K562 (cell line): ENCODE data around the gene SLC6A9. TPM values are rescaled to one million over a fixed set of nuclear protein-coding genes. Genes with fewer than 3 reads are reported as not detected.

Experiments used
- BRD4 ChIP-seq: fragments of 200-600 bp; sonication (generic); IDR thresholded peaks from 2 replicates; pipeline ENCODE4 v1.6.1; 2017; ENCODE audit warnings: inconsistent platforms
- ELF2 ChIP-seq: fragments of 250-450 bp; sonication (Bioruptor Pico); IDR thresholded peaks from 2 replicates; pipeline ENCODE4 v1.5.0; 2021; ENCODE audit warnings: mild to moderate bottlenecking
- EZH2 ChIP-seq: IDR thresholded peaks from 2 replicates; pipeline ENCODE4 v1.6.1; 2012; ENCODE audit warnings: low read depth, mild to moderate bottlenecking, inconsistent platforms, low read length, borderline replicate concordance
- KAT8 ChIP-seq: fragments of 450-650 bp; IDR thresholded peaks from 2 replicates; pipeline ENCODE4 v1.6.1; 2016; ENCODE audit warnings: low read depth, mild to moderate bottlenecking
- MTA1 ChIP-seq: fragments of 450-650 bp; IDR thresholded peaks from 2 replicates; pipeline ENCODE4 v1.6.1; 2017; ENCODE audit warnings: borderline replicate concordance
- NFE2L1 ChIP-seq: fragments of 450-650 bp; IDR thresholded peaks from 2 replicates; pipeline ENCODE4 v1.6.1; 2016; ENCODE audit warnings: missing genetic modification characterization, low read depth, mild to moderate bottlenecking, missing compliant biosample characterization, moderate library complexity, borderline replicate concordance
- PHB ChIP-seq: fragments of 250-450 bp; sonication (Bioruptor Pico); IDR thresholded peaks from 2 replicates; pipeline ENCODE4 v1.5.0; 2021
- PHTF2 ChIP-seq: fragments of 250-450 bp; sonication (Bioruptor Pico); IDR thresholded peaks from 2 replicates; pipeline ENCODE4 v1.5.0; 2021; ENCODE audit warnings: mild to moderate bottlenecking
- RBBP5 ChIP-seq: fragments of 200-600 bp; sonication (generic); IDR thresholded peaks from 2 replicates; pipeline ENCODE4 v1.6.1; 2012; ENCODE audit warnings: borderline replicate concordance, mild to moderate bottlenecking, low read length, control low read depth, inconsistent platforms; ENCODE audit not compliant: insufficient read depth, poor library complexity, severe bottlenecking
- TAF1 ChIP-seq: IDR thresholded peaks from 2 replicates; pipeline ENCODE4 v1.6.1; 2011; ENCODE audit warnings: mild to moderate bottlenecking, low read length, moderate library complexity; ENCODE audit not compliant: insufficient read depth, control insufficient read depth, severe bottlenecking; ENCODE audit errors: extremely low read depth
- ZBTB7A ChIP-seq: IDR thresholded peaks from 2 replicates; pipeline ENCODE4 v1.6.1; 2011; ENCODE audit warnings: low read depth, mild to moderate bottlenecking, low read length, moderate library complexity, borderline replicate concordance; ENCODE audit not compliant: control insufficient read depth
- ZNF143 ChIP-seq: sonication (generic); formaldehyde crosslinking; IDR thresholded peaks from 2 replicates; pipeline ENCODE4 v1.9.0; 2022; ENCODE audit warnings: mild to moderate bottlenecking, missing genetic modification reagents
- ZNF253 ChIP-seq: fragments of 250-450 bp; sonication (Bioruptor Pico); conservative IDR thresholded peaks from 2 replicates; pipeline ENCODE4 v1.6.1; 2021; ENCODE audit warnings: mild to moderate bottlenecking
- ZNF431 ChIP-seq: sonication (generic); formaldehyde crosslinking; IDR thresholded peaks from 2 replicates; pipeline ENCODE4 v1.8.0; 2022; ENCODE audit warnings: mild to moderate bottlenecking, missing genetic modification reagents
- ZNF586 ChIP-seq: fragments of 450-650 bp; formaldehyde crosslinking; conservative IDR thresholded peaks from 2 replicates; pipeline ENCODE4 v1.4.0; 2020; ENCODE audit warnings: mild to moderate bottlenecking, moderate library complexity
- ZNF707 ChIP-seq: fragments of 250-450 bp; sonication (Bioruptor Pico); conservative IDR thresholded peaks from 2 replicates; pipeline ENCODE4 v1.8.0; 2022; ENCODE audit warnings: inconsistent platforms, mild to moderate bottlenecking, moderate library complexity
- ZNF830 ChIP-seq: fragments of 250-450 bp; sonication (Bioruptor Pico); IDR thresholded peaks from 2 replicates; pipeline ENCODE4 v1.5.0; 2021; ENCODE audit warnings: mild to moderate bottlenecking
- polyA plus RNA-seq, 8 experiments: library from polyadenylated mRNA; depleted of rRNA in 4 of 8; stranded (reverse) in 5 of 8; unstranded in 3 of 8; fragments of >200 nt; fragmentation: Nextera tagmentation in 2 of 8; fragmentation: Illumina TruSeq in 1 of 8; extraction: Ambion mirVana in 2 of 8; extraction: Trizol in 1 of 8; gene quantifications; 2 replicates each; pipeline versions ENCODE4 v1.2.1 to v1.2.3, GENCODE V29; 2011 to 2014; ENCODE audit warnings: inconsistent platforms in 1 of 8, missing spikeins in 1 of 8
- total RNA-seq, 7 experiments: library from RNA; depleted of rRNA in 6 of 7; stranded (reverse); fragments of >200 nt in 6 of 7; fragmentation: Illumina TruSeq in 2 of 7; extraction: Trizol in 2 of 7; gene quantifications; 2 replicates each; pipeline versions ENCODE4 v1.2.1 to v1.2.3, GENCODE V29; 2011 to 2021; ENCODE audit warnings: low replicate concordance in 1 of 7
- TF ChIP-seq, protein P1 (sequence below): sonication (generic); formaldehyde crosslinking; IDR thresholded peaks from 2 replicates; pipeline ENCODE4 v1.9.0; 2022; ENCODE audit warnings: mild to moderate bottlenecking, missing genetic modification reagents
- TF ChIP-seq, protein P2 (sequence below), 2 experiments: fragments of 200-800 bp in 1 of 2; sonication (Bioruptor generic) in 1 of 2; sonication (generic) in 1 of 2; formaldehyde crosslinking in 1 of 2; IDR thresholded peaks in 1 of 2; conservative IDR thresholded peaks in 1 of 2; 2 replicates each; pipeline versions ENCODE4 v1.5.0 to v1.6.1; 2016 to 2020; ENCODE audit warnings: missing compliant biosample characterization in 1 of 2, missing genetic modification characterization in 1 of 2, missing genetic modification reagents in 1 of 2
- TF ChIP-seq, protein P3 (sequence below), 2 experiments: IDR thresholded peaks; 2 replicates each; pipeline ENCODE4 v1.6.1; 2012; ENCODE audit warnings: improper control_type of control experiment in 2 of 2, low read depth in 2 of 2, low read length in 2 of 2, borderline replicate concordance in 1 of 2

Gene SLC6A9
- total and polyA plus RNA-seq, 9 of the 15 experiments (the other 6 are each of a cell fraction or from before 2014, with no cell fraction given) = 0.17 to 18.7 (median 2.9) TPM

DNA sequence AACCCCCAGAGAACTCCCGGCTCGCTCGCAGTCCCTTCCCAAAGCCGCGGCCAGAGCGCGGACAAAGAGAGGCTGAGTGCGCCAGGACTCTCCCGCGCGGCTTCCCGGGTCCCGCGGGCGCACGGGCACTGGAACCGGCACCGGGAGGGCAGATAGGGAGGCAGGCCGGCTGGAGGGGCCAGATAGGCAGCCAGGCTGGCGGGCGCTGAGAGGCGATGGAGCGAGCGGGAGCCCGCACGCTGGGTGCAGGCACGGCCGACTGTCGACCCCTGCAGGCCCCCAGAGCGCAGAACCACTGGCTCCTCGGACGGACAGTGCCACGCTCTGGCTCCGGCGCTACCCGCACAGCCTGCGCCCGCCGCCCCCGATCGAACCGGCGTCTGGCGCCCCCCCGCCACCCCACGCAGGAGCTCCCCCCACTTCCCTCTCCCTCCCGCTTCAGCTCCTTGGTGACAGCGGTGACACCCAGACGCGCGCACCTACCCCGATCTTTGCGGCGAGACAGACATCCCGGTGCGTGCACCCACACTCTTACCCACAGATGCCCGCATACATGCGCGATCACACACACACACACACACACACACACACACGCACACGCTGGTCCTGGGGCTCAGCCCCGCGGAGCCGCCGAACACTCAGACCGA is 534 bp downstream of the SLC6A9 start (continued):
- TF ChIP-seq ZNF707 (CRISPR knock-in tag) = no peak
- no peak for TF ChIP-seq KAT8
- TF ChIP-seq ZNF830 = 0 out of 2 replicates have a peak, but pooled peaks have one; percentile 16
- no peak for TF ChIP-seq PHTF2
- TF ChIP-seq ZBTB7A = peak; percentile 9; the same call in 1 of the 2 replicates
- TF ChIP-seq, protein P1, sequence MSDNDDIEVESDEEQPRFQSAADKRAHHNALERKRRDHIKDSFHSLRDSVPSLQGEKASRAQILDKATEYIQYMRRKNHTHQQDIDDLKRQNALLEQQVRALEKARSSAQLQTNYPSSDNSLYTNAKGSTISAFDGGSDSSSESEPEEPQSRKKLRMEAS (CRISPR knock-in tag) = peak; percentile 36; the same call in 1 of the 2 replicates
- TF ChIP-seq BRD4 = peak; percentile 87; the same call in 1 of the 2 replicates
- no peak; the same call in 1 of the 2 replicates for TF ChIP-seq ZNF431 (CRISPR knock-in tag)
- peak; percentile 76; the same call in 1 of the 2 replicates for TF ChIP-seq PHB (CRISPR knock-in tag)
- no peak; the same call in 1 of the 2 replicates for TF ChIP-seq ZNF143
- peak; percentile 7 for TF ChIP-seq TAF1
- TF ChIP-seq EZH2 = no peak
- TF ChIP-seq ELF2 (CRISPR knock-in tag) = no peak
- TF ChIP-seq MTA1 = 0 out of 2 replicates have a peak, but pooled peaks have one; percentile 66
- TF ChIP-seq, protein P2, sequence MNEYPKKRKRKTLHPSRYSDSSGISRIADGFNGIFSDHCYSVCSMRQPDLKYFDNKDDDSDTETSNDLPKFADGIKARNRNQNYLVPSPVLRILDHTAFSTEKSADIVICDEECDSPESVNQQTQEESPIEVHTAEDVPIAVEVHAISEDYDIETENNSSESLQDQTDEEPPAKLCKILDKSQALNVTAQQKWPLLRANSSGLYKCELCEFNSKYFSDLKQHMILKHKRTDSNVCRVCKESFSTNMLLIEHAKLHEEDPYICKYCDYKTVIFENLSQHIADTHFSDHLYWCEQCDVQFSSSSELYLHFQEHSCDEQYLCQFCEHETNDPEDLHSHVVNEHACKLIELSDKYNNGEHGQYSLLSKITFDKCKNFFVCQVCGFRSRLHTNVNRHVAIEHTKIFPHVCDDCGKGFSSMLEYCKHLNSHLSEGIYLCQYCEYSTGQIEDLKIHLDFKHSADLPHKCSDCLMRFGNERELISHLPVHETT (CRISPR knock-in tag; conservative IDR thresholded peaks at IDR 0.05 in 1 of 2, IDR thresholded peaks at IDR 0.05 in 1 of 2) = peak; percentile 69 to 86; a peak in 2 of 4 replicates
- TF ChIP-seq ZNF586 (CRISPR knock-in tag) = no peak
- no peak for TF ChIP-seq ZNF253 (CRISPR knock-in tag)
- TF ChIP-seq RBBP5 = peak; percentile 74
- TF ChIP-seq NFE2L1 = no peak
- TF ChIP-seq, protein P3, sequence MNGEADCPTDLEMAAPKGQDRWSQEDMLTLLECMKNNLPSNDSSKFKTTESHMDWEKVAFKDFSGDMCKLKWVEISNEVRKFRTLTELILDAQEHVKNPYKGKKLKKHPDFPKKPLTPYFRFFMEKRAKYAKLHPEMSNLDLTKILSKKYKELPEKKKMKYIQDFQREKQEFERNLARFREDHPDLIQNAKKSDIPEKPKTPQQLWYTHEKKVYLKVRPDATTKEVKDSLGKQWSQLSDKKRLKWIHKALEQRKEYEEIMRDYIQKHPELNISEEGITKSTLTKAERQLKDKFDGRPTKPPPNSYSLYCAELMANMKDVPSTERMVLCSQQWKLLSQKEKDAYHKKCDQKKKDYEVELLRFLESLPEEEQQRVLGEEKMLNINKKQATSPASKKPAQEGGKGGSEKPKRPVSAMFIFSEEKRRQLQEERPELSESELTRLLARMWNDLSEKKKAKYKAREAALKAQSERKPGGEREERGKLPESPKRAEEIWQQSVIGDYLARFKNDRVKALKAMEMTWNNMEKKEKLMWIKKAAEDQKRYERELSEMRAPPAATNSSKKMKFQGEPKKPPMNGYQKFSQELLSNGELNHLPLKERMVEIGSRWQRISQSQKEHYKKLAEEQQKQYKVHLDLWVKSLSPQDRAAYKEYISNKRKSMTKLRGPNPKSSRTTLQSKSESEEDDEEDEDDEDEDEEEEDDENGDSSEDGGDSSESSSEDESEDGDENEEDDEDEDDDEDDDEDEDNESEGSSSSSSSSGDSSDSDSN (IDR thresholded peaks at IDR 0.05; ENCODE audit: borderline replicate concordance in 1 of 2, low read depth in 2 of 2, low read length in 2 of 2) = peak in 1 of 2 experiments; percentile 72; a peak in 1 of 4 replicates
